AG04450 (cell line): ENCODE results near the gene ESYT2. TPM values are rescaled to one million over a fixed set of nuclear protein-coding genes. Genes with fewer than 3 reads are reported as not detected.
"Not testable (repeated sequence)": the region's sequence is repeated elsewhere in the genome, so short reads cannot be mapped to it uniquely, and the experiment has no call there.

Source experiments
- CTCF ChIA-PET: fragments of 300-600, 350-600 bp; formaldehyde crosslinking; extraction: SDS; loops from one replicate; lab custom pipeline; 2022; ENCODE audit warnings: antibody characterized with exemption, inconsistent platforms; lab: Charles Lee
- POLR2A ChIA-PET: fragments of 350-600 bp; formaldehyde crosslinking; extraction: SDS; loops from one replicate; lab custom pipeline; 2021; ENCODE audit warnings: antibody characterized with exemption, inconsistent platforms; lab: Yijun Ruan, JAX
- DNase-seq: peaks from one replicate; pipeline ENCODE4 v3.0.0-alpha.2; 2011; ENCODE audit warnings: low read depth, low spot score
- H3K27ac ChIP-seq: one replicate; pipeline ENCODE4 v1.5.1; 2012; ENCODE audit warnings: low read depth, low read length, control low read depth
- H3K27me3 ChIP-seq: one replicate; pipeline ENCODE4 v1.6.0; 2012; ENCODE audit warnings: low read length; ENCODE audit not compliant: control insufficient read depth, insufficient read depth
- H3K4me3 ChIP-seq: 2 replicates; pipeline ENCODE4 v1.5.1; 2011; ENCODE audit warnings: mild to moderate bottlenecking, low read depth, low read length, control low read depth
- H3K9me3 ChIP-seq: 2 replicates; pipeline ENCODE4 v1.5.1; 2012; ENCODE audit warnings: low read length; ENCODE audit not compliant: control insufficient read depth, insufficient read depth
- CTCF ChIP-seq: IDR thresholded peaks from 2 replicates; pipeline ENCODE4 v1.5.1; 2011; ENCODE audit warnings: low read depth, low read length, control low read depth, inconsistent platforms
- polyA plus RNA-seq: library from polyadenylated mRNA; depleted of rRNA; stranded (reverse); fragments of >200 nt; gene quantifications from 2 replicates; pipeline ENCODE4 v1.2.3, GENCODE V29; 2011

Gene ESYT2
- polyA plus RNA-seq, 1 experiment: 54.3 TPM

- H3K4me3 ChIP-seq: no peak overlapping the region
- no peak overlapping the region for H3K27ac ChIP-seq
- peaks cover 3% of the 10 kb centered on the region for H3K27me3 ChIP-seq
- POLR2A ChIA-PET: no interaction called here
- no peaks in the 10 kb centered on the region; the same call in 1 of the 2 replicates for H3K9me3 ChIP-seq
- no peak for DNase-seq
- CTCF ChIA-PET: no interaction called here
- TF ChIP-seq CTCF: no peak
Measured at GRCh38 chr7:158846304-158846703, 17.0 kb upstream of the ESYT2 start.

DNA sequence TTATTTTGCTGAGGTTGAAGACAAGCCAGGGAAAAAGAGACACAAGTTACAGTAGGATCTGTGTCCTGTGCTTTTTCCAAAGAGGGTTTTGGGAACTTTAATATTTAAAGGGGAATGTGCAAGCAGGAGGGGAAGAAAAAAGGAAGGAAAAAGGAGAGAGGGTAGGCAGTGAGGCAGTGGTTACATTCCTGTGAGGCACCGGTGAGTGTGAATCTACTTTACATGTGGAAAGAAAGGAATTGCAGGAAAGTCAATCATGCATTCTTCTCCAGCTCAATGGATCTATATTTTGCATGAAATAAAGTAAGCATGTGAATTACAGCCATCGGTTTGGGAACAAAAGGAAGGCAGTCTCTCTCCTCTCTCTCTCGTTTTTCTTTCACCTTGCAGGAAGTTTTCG is 14.5 kb upstream of the ESYT2 start:
- DNase-seq: no peak
- POLR2A ChIA-PET: no interaction called here
- Histone ChIP-seq H3K4me3 (no peak overlapping the region), H3K27me3 (no peaks in the 10 kb centered on the region), H3K9me3 (no peaks in the 10 kb centered on the region), H3K27ac (no peak overlapping the region)
- no peak for TF ChIP-seq CTCF
- CTCF ChIA-PET: no interaction called here

GRCh38 chr7:158842486-158842885 is 13.2 kb upstream of the ESYT2 start:
- ChIA-PET CTCF (no interaction called here), POLR2A (no interaction called here)
- H3K27ac ChIP-seq: no peak overlapping the region
- no peak for DNase-seq
- H3K27me3 ChIP-seq: no peaks in the 10 kb centered on the region
- no peak for TF ChIP-seq CTCF
- H3K4me3 ChIP-seq: no peak overlapping the region
- no peaks in the 10 kb centered on the region for H3K9me3 ChIP-seq

- ChIA-PET CTCF (no interaction called here), POLR2A (interaction anchor here (0.7 kb wide), 1 partner anchor 23 kb away, joined by 3 read pairs; no protein-coding TSS in a partner anchor)
- no peak overlapping the region for H3K27ac ChIP-seq
- H3K27me3 ChIP-seq: no peaks in the 10 kb centered on the region
- no peak for TF ChIP-seq CTCF
- no peak for DNase-seq
- no peak overlapping the region for H3K4me3 ChIP-seq
- no peaks in the 10 kb centered on the region for H3K9me3 ChIP-seq
Measured at GRCh38 chr7:158840604-158841003, 11.3 kb upstream of the ESYT2 start.

GRCh38 chr7:158839177-158839576 is 9.9 kb upstream of the ESYT2 start:
- H3K9me3 ChIP-seq, DNase-seq, POLR2A ChIA-PET, H3K4me3 ChIP-seq, H3K27me3 ChIP-seq, H3K27ac ChIP-seq, CTCF ChIA-PET: not testable (repeated sequence)
